Activated CD4-positive, alpha-beta T cell treated with anti-CD3 and anti-CD28 coated beads, Interleukin-2, amount 10 ng/mL, durations not matched to agents 24 days and 14 days (primary cell): ENCODE results near the gene COL11A2. TPM values are rescaled to one million over a fixed set of nuclear protein-coding genes. Genes with fewer than 3 reads are reported as not detected.
A peak's percentile ranks its signal among the peaks of the same experiment; 100 is the strongest.

Experiments
- DNase-seq: peaks from one replicate; pipeline ENCODE4 v3.0.0; 2022
- H3K27ac Mint-ChIP-seq: one replicate; pipeline ENCODE4 v1.8.0; 2022; ENCODE audit warnings: mild to moderate bottlenecking, mixed read lengths
- H3K27me3 Mint-ChIP-seq: one replicate; pipeline ENCODE4 v1.8.0; 2022; ENCODE audit warnings: mixed read lengths
- H3K36me3 Mint-ChIP-seq: one replicate; pipeline ENCODE4 v1.8.0; 2022; ENCODE audit warnings: low read depth, mild to moderate bottlenecking, mixed read lengths
- H3K4me1 Mint-ChIP-seq: one replicate; pipeline ENCODE4 v1.8.0; 2021; ENCODE audit warnings: mixed read lengths
- H3K4me3 Mint-ChIP-seq: one replicate; pipeline ENCODE4 v1.8.0; 2022; ENCODE audit warnings: mild to moderate bottlenecking, moderate library complexity, mixed read lengths
- H3K9me3 Mint-ChIP-seq: one replicate; pipeline ENCODE4 v1.8.0; 2021; ENCODE audit warnings: mixed read lengths
- intact Hi-C: fragments of 100-400 bp; cut with micrococcal nuclease; formaldehyde crosslinking; loops from one replicate; pipeline ENCODE4 v1.15.1; 2023
- total RNA-seq: library from RNA; stranded (reverse); gene quantifications from 2 replicates; pipeline ENCODE4 v1.2.3, GENCODE V29; 2022

COL11A2 gene
- total RNA-seq, 1 donor from 2014 or later = 0.56 TPM

DNA sequence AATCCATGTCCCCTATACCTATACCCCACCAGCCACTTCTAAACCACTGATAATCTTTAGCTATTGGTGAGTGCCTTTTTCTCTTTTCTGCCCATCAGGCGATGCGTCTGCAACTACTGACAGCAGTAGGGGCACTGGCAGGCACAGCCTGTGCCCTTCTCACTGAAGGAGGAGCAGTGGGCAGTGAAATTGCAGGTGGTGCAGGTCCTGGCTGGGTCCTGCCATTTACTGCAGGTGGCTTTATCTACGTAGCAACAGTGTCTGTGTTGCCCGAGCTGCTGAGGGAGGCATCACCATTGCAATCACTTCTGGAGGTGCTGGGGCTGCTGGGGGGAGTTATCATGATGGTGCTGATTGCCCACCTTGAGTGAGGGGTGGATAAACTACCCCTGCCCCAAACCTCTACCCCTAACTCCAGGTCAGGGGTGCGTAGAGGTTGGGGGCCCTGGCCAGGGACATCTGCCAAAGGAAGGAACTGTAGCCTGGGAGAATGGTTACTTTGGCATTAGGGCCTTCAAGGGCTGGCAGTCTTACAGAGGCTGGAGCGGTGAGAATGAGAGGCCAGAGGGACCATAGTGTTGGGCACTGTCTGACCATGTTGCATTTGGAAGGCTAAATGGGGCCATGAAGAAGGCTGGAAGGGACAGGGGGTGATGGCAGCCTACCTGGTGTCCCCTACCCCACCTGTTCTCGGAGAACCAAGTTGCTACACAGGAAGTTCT, 11.3 kb upstream of the COL11A2 start:
- Mint-ChIP-seq H3K27ac (peak overlapping the region; percentile 23), H3K9me3 (no peaks in the 10 kb centered on the region), H3K4me3 (peak overlapping the region; percentile 100), H3K27me3 (no peaks in the 10 kb centered on the region), H3K36me3 (peaks cover 43% of the 10 kb centered on the region), H3K4me1 (peaks cover 60% of the 10 kb centered on the region)
- intact Hi-C loops = loop anchor here (1.0 to 10.0 kb wide), 6 partner anchors 81 to 1469 kb away; partner anchors contain the start of genes AGPAT1, CLIC1, PSMB8 and RNF5
- DNase-seq = no peak

GRCh38 chr6:33202799-33203198, 10.5 kb upstream of the COL11A2 start:
- no peak for DNase-seq
- no peaks in the 10 kb centered on the region for H3K27me3 Mint-ChIP-seq
- peak overlapping the region; percentile 100 for H3K4me3 Mint-ChIP-seq

GRCh38 chr6:33201935-33202334, 9.7 kb upstream of the COL11A2 start:
- H3K4me1 Mint-ChIP-seq = peaks cover 72% of the 10 kb centered on the region

More at GRCh38 chr6:33202799-33203198, 10.5 kb upstream of the COL11A2 start:
- Mint-ChIP-seq H3K4me1 (peaks cover 66% of the 10 kb centered on the region), H3K27ac (no peak overlapping the region), H3K36me3 (peaks cover 48% of the 10 kb centered on the region), H3K9me3 (no peaks in the 10 kb centered on the region)
- intact Hi-C loops = loop anchor here (5.0 to 10.0 kb wide), 3 partner anchors 80 to 1468 kb away; partner anchors contain the start of genes AGPAT1, CLIC1 and RNF5

GRCh38 chr6:33201147-33201545, 8.9 kb upstream of the COL11A2 start:
- Mint-ChIP-seq H3K9me3 (no peaks in the 10 kb centered on the region), H3K27ac (peak overlapping the region; percentile 97), H3K27me3 (no peaks in the 10 kb centered on the region), H3K4me1 (peaks cover 68% of the 10 kb centered on the region), H3K36me3 (peaks cover 58% of the 10 kb centered on the region), H3K4me3 (peak overlapping the region; percentile 100)
- intact Hi-C loops = loop anchor here (2.0 to 10.0 kb wide), 4 partner anchors 79 to 1548 kb away; partner anchors contain the start of genes AGPAT1, BAG6, CLIC1 and RNF5
- no peak for DNase-seq

More at GRCh38 chr6:33201935-33202334, 9.7 kb upstream of the COL11A2 start:
- DNase-seq = no peak
- intact Hi-C loops = loop anchor here (2.0 to 10.0 kb wide), 4 partner anchors 80 to 1549 kb away; partner anchors contain the start of genes AGPAT1, BAG6, CLIC1 and RNF5
- Mint-ChIP-seq H3K36me3 (peaks cover 54% of the 10 kb centered on the region), H3K9me3 (no peaks in the 10 kb centered on the region), H3K27ac (peak overlapping the region; percentile 97), H3K27me3 (no peaks in the 10 kb centered on the region), H3K4me3 (peak overlapping the region; percentile 100)

GRCh38 chr6:33200219-33201146, 8.2 kb upstream of the COL11A2 start, which contains the start of the genes RXRB and SLC39A7:
Gene RXRB, minus strand, starts transcription at chr6:33200665. Its CDS starts 189 bp downstream, at chr6:33200476.
Gene SLC39A7, plus strand, starts transcription at chr6:33200867. Its CDS starts 379 bp downstream, at chr6:33201246.
- Mint-ChIP-seq H3K9me3 (no peaks in the 10 kb centered on the region), H3K36me3 (peaks cover 64% of the 10 kb centered on the region), H3K4me1 (peaks cover 62% of the 10 kb centered on the region), H3K4me3 (peak within 1 kb of the TSS; percentile 100), H3K27me3 (no peaks in the 10 kb centered on the region), H3K27ac (peak within 1 kb of the TSS; percentile 97)
- peak; percentile 99 for DNase-seq
- intact Hi-C loops = loop anchor here (1.0 to 10.0 kb wide), 9 partner anchors 49 to 1548 kb away; partner anchors contain the start of genes AGPAT1, BAG6, CLIC1 and CUTA

GRCh38 chr6:33199687-33200218, 7.5 kb upstream of the COL11A2 start:
- no peaks in the 10 kb centered on the region for H3K9me3 Mint-ChIP-seq
- H3K27ac Mint-ChIP-seq = peak overlapping the region; percentile 97
- peak; percentile 95 for DNase-seq
- H3K27me3 Mint-ChIP-seq = no peaks in the 10 kb centered on the region
- peaks cover 56% of the 10 kb centered on the region for H3K4me1 Mint-ChIP-seq
- H3K4me3 Mint-ChIP-seq = peak overlapping the region; percentile 100
- H3K36me3 Mint-ChIP-seq = peaks cover 71% of the 10 kb centered on the region
- intact Hi-C loops = loop anchor here (1.0 to 10.0 kb wide), 9 partner anchors 50 to 1547 kb away; partner anchors contain the start of genes AGPAT1, BAG6, CLIC1 and CUTA

GRCh38 chr6:33198853-33199436, 6.7 kb upstream of the COL11A2 start:
- Mint-ChIP-seq H3K36me3 (peaks cover 74% of the 10 kb centered on the region), H3K4me3 (peak overlapping the region; percentile 100), H3K27ac (peak overlapping the region; percentile 97), H3K9me3 (no peaks in the 10 kb centered on the region), H3K27me3 (no peaks in the 10 kb centered on the region), H3K4me1 (peaks cover 52% of the 10 kb centered on the region)
- DNase-seq = no peak
- intact Hi-C loops = no loop called here

- H3K9me3 Mint-ChIP-seq = no peaks in the 10 kb centered on the region
- peaks cover 74% of the 10 kb centered on the region for H3K36me3 Mint-ChIP-seq
- H3K4me1 Mint-ChIP-seq = peaks cover 50% of the 10 kb centered on the region
- DNase-seq = no peak
- H3K27me3 Mint-ChIP-seq = peaks cover 3% of the 10 kb centered on the region
- intact Hi-C loops = no loop called here
- peak overlapping the region; percentile 97 for H3K27ac Mint-ChIP-seq
- peak overlapping the region; percentile 100 for H3K4me3 Mint-ChIP-seq
Measured at GRCh38 chr6:33198159-33198852, 6.0 kb upstream of the COL11A2 start.

DNA sequence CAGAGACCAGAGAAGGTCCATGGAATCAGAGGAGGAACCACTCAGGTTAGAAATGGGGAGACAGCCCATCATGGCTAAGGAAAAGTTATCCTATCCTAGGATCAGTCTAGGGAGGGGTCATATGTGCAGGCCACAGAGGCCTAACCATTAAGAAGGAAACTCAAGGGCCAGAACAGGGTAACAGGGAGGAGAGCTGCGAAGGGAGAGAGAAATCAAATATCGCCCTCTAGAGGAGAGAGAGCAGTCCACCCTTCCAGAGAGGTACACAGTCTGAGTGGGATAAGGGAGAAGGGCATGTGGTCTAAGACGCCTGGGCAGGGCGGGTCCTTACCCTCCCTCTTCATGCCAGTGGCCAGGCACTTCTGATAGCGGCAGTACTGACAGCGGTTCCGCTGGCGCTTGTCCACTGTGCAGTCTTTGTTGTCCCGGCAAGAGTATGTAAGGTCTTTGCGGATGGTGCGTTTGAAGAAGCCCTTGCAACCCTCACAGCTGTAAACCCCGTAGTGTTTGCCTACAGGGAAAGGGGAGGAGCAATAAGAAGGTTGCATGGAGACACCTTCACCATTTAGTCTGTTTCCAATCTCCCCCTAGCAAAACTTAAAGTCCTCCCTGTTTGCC, 5.3 kb upstream of the COL11A2 start:
- peak overlapping the region; percentile 31 for H3K4me3 Mint-ChIP-seq
- intact Hi-C loops = loop anchor here (2.0 kb wide), 1 partner anchor 37 kb away; no protein-coding TSS in a partner anchor

GRCh38 chr6:33195304-33196165, 3.3 kb upstream of the COL11A2 start:
- no peak overlapping the region for H3K4me3 Mint-ChIP-seq
- intact Hi-C loops = loop anchor here (2.0 kb wide), 1 partner anchor 35 kb away; no protein-coding TSS in a partner anchor
- peaks cover 25% of the 10 kb centered on the region for H3K27me3 Mint-ChIP-seq
- peaks cover 50% of the 10 kb centered on the region for H3K36me3 Mint-ChIP-seq
- no peaks in the 10 kb centered on the region for H3K9me3 Mint-ChIP-seq
- H3K4me1 Mint-ChIP-seq = peaks cover 33% of the 10 kb centered on the region
- H3K27ac Mint-ChIP-seq = no peak overlapping the region
- no peak for DNase-seq

More for the DNA sequence above, 5.3 kb upstream of the COL11A2 start:
- Mint-ChIP-seq H3K27ac (no peak overlapping the region), H3K27me3 (peaks cover 8% of the 10 kb centered on the region), H3K36me3 (peaks cover 68% of the 10 kb centered on the region), H3K9me3 (no peaks in the 10 kb centered on the region), H3K4me1 (peaks cover 45% of the 10 kb centered on the region)
- peak; percentile 83 for DNase-seq

GRCh38 chr6:33194431-33194979, 2.2 kb upstream of the COL11A2 start:
- peaks cover 32% of the 10 kb centered on the region for H3K4me1 Mint-ChIP-seq
- H3K36me3 Mint-ChIP-seq = peaks cover 49% of the 10 kb centered on the region
- intact Hi-C loops = no loop called here
- no peak overlapping the region for H3K4me3 Mint-ChIP-seq
- H3K27me3 Mint-ChIP-seq = peaks cover 32% of the 10 kb centered on the region
- no peaks in the 10 kb centered on the region for H3K9me3 Mint-ChIP-seq
- H3K27ac Mint-ChIP-seq = no peak overlapping the region
- no peak for DNase-seq
